Mesodermal cell (in vitro differentiated cells): ENCODE data around the gene RASGRP2.

ENCODE experiments used
- H3K27ac ChIP-seq: 2 replicates; pipeline ENCODE4 v1.7.0; 2013; ENCODE audit warnings: mild to moderate bottlenecking, low read depth, low read length, moderate library complexity; ENCODE audit not compliant: severe bottlenecking
- H3K36me3 ChIP-seq: 2 replicates; pipeline ENCODE4 v1.7.1; 2013; ENCODE audit warnings: mild to moderate bottlenecking, low read length, moderate library complexity; ENCODE audit not compliant: control insufficient read depth, insufficient read depth
- H3K4me1 ChIP-seq: one replicate; pipeline ENCODE4 v1.7.1; 2013; ENCODE audit warnings: mild to moderate bottlenecking, low read length; ENCODE audit not compliant: insufficient read depth, control insufficient read depth, poor library complexity, severe bottlenecking
- H3K4me3 ChIP-seq: 2 replicates; pipeline ENCODE4 v1.7.0; 2013; ENCODE audit warnings: low read length, control low read depth, mild to moderate bottlenecking; ENCODE audit not compliant: insufficient read depth, poor library complexity, severe bottlenecking; ENCODE audit errors: extremely low read depth
- H3K9me3 ChIP-seq: 2 replicates; pipeline ENCODE4 v1.7.1; 2013; ENCODE audit warnings: mild to moderate bottlenecking, low read length, moderate library complexity; ENCODE audit not compliant: control insufficient read depth
- WGBS, 2 experiments: methylation state at CpG; one replicate each; pipeline ENCODE4 v1.1.5; 2013; ENCODE audit warnings: missing lambda C conversion rate in 2 of 2; ENCODE audit not compliant: insufficient coverage in 2 of 2; 5-methylcytosine and 5-hydroxymethylcytosine counted together

The RASGRP2 gene

GRCh38 chr11:64746486-64746885 lies 2.5 kb upstream of the RASGRP2 start:
- no peak overlapping the region for H3K4me3 ChIP-seq
- WGBS, 2 experiments = 92% methylated on average over 9 to 10 of the region's 10 CpGs

GRCh38 chr11:64745521-64746328 lies 1.8 kb upstream of the RASGRP2 start:
- Histone ChIP-seq H3K4me3 (peak overlapping the region; percentile 44), H3K27ac (no peak overlapping the region), H3K4me1 (peaks cover 5% of the 10 kb centered on the region), H3K36me3 (no peaks in the 10 kb centered on the region), H3K9me3 (no peaks in the 10 kb centered on the region)
- WGBS, 2 experiments = 1 to 2% methylated on average over 33 to 37 of the region's 52 CpGs

More at GRCh38 chr11:64746486-64746885, 2.5 kb upstream of the RASGRP2 start:
- Histone ChIP-seq H3K4me1 (peaks cover 5% of the 10 kb centered on the region), H3K9me3 (no peaks in the 10 kb centered on the region), H3K27ac (no peak overlapping the region), H3K36me3 (no peaks in the 10 kb centered on the region)

GRCh38 chr11:64745189-64745520 lies 1.2 kb upstream of the RASGRP2 start:
- H3K4me1 ChIP-seq = peaks cover 5% of the 10 kb centered on the region

GRCh38 chr11:64744544-64745188 lies 724 bp upstream of the RASGRP2 start:
- Histone ChIP-seq H3K9me3 (no peaks in the 10 kb centered on the region), H3K36me3 (no peaks in the 10 kb centered on the region), H3K4me1 (peaks cover 5% of the 10 kb centered on the region), H3K4me3 (peak overlapping the region; percentile 44), H3K27ac (no peak overlapping the region)
- WGBS, 2 experiments = 1% methylated on average over 18 to 20 of the region's 89 CpGs

More at GRCh38 chr11:64745189-64745520, 1.2 kb upstream of the RASGRP2 start:
- Histone ChIP-seq H3K4me3 (peak overlapping the region; percentile 44), H3K9me3 (no peaks in the 10 kb centered on the region), H3K27ac (no peak overlapping the region), H3K36me3 (no peaks in the 10 kb centered on the region)
- WGBS, 2 experiments = 0 to 1% methylated on average over 18 to 20 of the region's 20 CpGs

- Histone ChIP-seq H3K27ac (no peak overlapping the region), H3K36me3 (no peaks in the 10 kb centered on the region), H3K4me3 (peak overlapping the region; percentile 35), H3K9me3 (no peaks in the 10 kb centered on the region), H3K4me1 (peaks cover 5% of the 10 kb centered on the region)
- WGBS, 2 experiments = 1% methylated on average over 35 to 48 of the region's 58 CpGs
Observed at GRCh38 chr11:64742889-64743590, 902 bp downstream of the RASGRP2 start.

- H3K4me3 ChIP-seq = peak overlapping the region; percentile 35
- H3K9me3 ChIP-seq = no peaks in the 10 kb centered on the region
- no peaks in the 10 kb centered on the region for H3K36me3 ChIP-seq
- WGBS, 2 experiments = 12 to 15% methylated on average over 35 to 53 of the region's 54 CpGs
- H3K27ac ChIP-seq = no peak overlapping the region
- H3K4me1 ChIP-seq = peaks cover 5% of the 10 kb centered on the region
Observed at GRCh38 chr11:64742087-64742888, 1.7 kb downstream of the RASGRP2 start.

GRCh38 chr11:64741375-64742086 lies 2.4 kb downstream of the RASGRP2 start:
- no peaks in the 10 kb centered on the region for H3K36me3 ChIP-seq
- H3K9me3 ChIP-seq = no peaks in the 10 kb centered on the region
- peaks cover 5% of the 10 kb centered on the region for H3K4me1 ChIP-seq
- WGBS, 2 experiments = 47 to 58% methylated on average over 22 to 24 of the region's 24 CpGs
- no peak overlapping the region for H3K4me3 ChIP-seq
- no peak overlapping the region for H3K27ac ChIP-seq

- H3K36me3 ChIP-seq = no peaks in the 10 kb centered on the region
- peaks cover 3% of the 10 kb centered on the region for H3K4me1 ChIP-seq
- H3K4me3 ChIP-seq = no peak overlapping the region
- no peaks in the 10 kb centered on the region for H3K9me3 ChIP-seq
- H3K27ac ChIP-seq = no peak overlapping the region
- 92 to 96% methylated on average over 8 to 9 of the region's 12 CpGs for WGBS, 2 experiments
Observed at GRCh38 chr11:64739871-64740270, 4.1 kb downstream of the RASGRP2 start.

GRCh38 chr11:64736654-64737053 lies 7.3 kb downstream of the RASGRP2 start:
- Histone ChIP-seq H3K36me3 (no peaks in the 10 kb centered on the region), H3K9me3 (no peaks in the 10 kb centered on the region), H3K27ac (no peak overlapping the region), H3K4me1 (no peaks in the 10 kb centered on the region), H3K4me3 (no peak overlapping the region)
- 96 to 98% methylated on average over 9 of the region's 15 CpGs for WGBS, 2 experiments
